ENCODE results near the gene TEX14.
"Not testable (repeated sequence)": the region's sequence is repeated elsewhere in the genome, so short reads cannot be mapped to it uniquely, and the experiment has no call there.

The TEX14 gene

GRCh38 chr17:58593123-58593522 is 98.7 kb downstream of the TEX14 start:
- DNase-seq = no peak

- DNase-seq = no peak
Measured at GRCh38 chr17:58591455-58591854, 100.4 kb downstream of the TEX14 start.

- DNase-seq = no peak
Measured at GRCh38 chr17:58590377-58590776, 101.5 kb downstream of the TEX14 start.

GRCh38 chr17:58587713-58588117 is 104.1 kb downstream of the TEX14 start:
- peak; percentile 61 to 70 for DNase-seq

GRCh38 chr17:58586009-58586644 is 105.7 kb downstream of the TEX14 start:
- DNase-seq = no peak

- no peak for DNase-seq
Measured at GRCh38 chr17:58585554-58585953, 106.3 kb downstream of the TEX14 start.

GRCh38 chr17:58583486-58583885 is 108.4 kb downstream of the TEX14 start:
- no peak for DNase-seq

GRCh38 chr17:58582718-58583117 is 109.1 kb downstream of the TEX14 start:
- not testable (repeated sequence) for DNase-seq

- no peak for DNase-seq
Measured at GRCh38 chr17:58580671-58581070, 111.2 kb downstream of the TEX14 start.

- peak; percentile 40 to 51 for DNase-seq
Measured at GRCh38 chr17:58577696-58578095, 114.1 kb downstream of the TEX14 start.

GRCh38 chr17:58576679-58577367 is 115.0 kb downstream of the TEX14 start:
- no peak for DNase-seq

GRCh38 chr17:58575511-58575910 is 116.3 kb downstream of the TEX14 start:
- DNase-seq = no peak

GRCh38 chr17:58574025-58574424 is 117.8 kb downstream of the TEX14 start:
- DNase-seq = no peak

- no peak for DNase-seq
Measured at GRCh38 chr17:58572846-58573245, 119.0 kb downstream of the TEX14 start.

- no peak for DNase-seq
Measured at GRCh38 chr17:58570758-58571157, 121.1 kb downstream of the TEX14 start.

GRCh38 chr17:58569196-58569595 is 122.6 kb downstream of the TEX14 start:
- no peak for DNase-seq

GRCh38 chr17:58568044-58568799 is 123.6 kb downstream of the TEX14 start:
- DNase-seq = no peak

GRCh38 chr17:58565389-58566311 is 126.2 kb downstream of the TEX14 start:
- no peak for DNase-seq

- no peak for DNase-seq
Measured at GRCh38 chr17:58564971-58565370, 126.9 kb downstream of the TEX14 start.

- no peak for DNase-seq
Measured at GRCh38 chr17:58564243-58564642, 127.6 kb downstream of the TEX14 start.

- no peak for DNase-seq
Measured at GRCh38 chr17:58560511-58560910, 131.3 kb downstream of the TEX14 start.

- no peak for DNase-seq
Measured at GRCh38 chr17:58557981-58558380, 133.9 kb downstream of the TEX14 start.

- no peak for DNase-seq
Measured at GRCh38 chr17:58556833-58557250, 135.0 kb downstream of the TEX14 start.
